NCI-H82 treated with DMSO at 0.1 percent for 48 hours (cell line): ENCODE data around the gene NKX1-2.
"Not testable (repeated sequence)": the region's sequence is repeated elsewhere in the genome, so short reads cannot be mapped to it uniquely, and the experiment has no call there.

ENCODE experiments used
- DNase-seq: peaks from one replicate; lab custom pipeline; 2025; ENCODE audit not compliant: unreplicated experiment; lab: John Stamatoyannopoulos, UW

The NKX1-2 gene

GRCh38 chr10:124453960-124454610 lies 4.2 kb upstream of the NKX1-2 start:
- DNase-seq = no peak

GRCh38 chr10:124451276-124451675 lies 1.4 kb upstream of the NKX1-2 start:
- no peak for DNase-seq

DNA sequence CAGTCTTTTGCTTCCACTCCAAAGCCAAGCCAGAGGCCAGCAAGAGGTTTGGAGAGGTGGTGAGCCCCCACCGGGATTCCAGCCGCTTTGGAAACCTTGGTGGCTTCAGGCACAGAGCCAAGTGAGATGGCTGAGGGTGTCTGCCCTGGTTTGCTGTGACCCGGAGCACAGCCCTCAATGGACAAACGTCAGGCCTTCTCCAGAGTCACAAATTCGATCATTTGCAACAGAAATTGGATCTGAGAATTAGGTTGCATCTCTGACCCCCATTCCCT lies 885 bp upstream of the NKX1-2 start:
- no peak for DNase-seq

DNA sequence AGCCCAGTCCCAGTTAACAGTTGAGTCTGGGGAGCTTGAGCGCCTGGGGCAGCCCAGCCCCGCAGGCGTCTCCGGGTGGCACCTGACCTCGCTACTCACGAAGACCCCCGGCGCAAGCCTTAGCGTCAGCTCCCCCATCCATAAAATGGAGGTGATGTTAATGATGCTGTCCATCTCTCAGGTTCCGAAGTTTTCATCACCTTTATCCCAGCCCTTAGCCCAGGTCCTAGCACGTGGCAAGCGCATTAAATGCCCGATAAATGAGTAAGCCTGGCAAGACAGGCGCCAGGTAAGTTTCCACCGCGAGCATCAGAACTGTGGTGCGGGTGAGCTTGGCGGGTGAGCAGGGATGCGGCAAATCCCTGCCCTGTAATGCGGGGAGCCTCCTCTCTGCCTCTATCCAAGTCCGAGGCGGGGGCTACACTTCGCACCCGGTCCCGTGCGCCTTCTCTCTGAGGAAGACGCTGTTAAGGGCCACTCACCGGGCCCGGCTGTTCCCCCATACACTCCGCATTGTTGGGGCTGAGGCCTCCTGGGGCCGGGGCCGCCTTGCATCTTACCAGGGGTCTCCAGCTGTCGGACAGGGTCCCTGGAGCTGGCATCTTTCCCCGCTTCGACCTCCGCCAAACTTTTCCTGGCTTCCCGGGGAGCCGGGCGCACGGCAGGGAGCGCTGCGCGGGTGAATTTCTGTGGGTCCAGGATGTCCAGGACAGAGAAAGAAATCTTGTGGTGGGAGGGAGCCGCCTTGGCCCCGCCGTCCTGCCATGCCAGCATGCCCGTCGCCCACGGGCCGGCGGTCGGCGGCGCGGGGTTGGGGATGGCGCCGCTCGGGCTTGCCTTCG lies 444 bp downstream of the NKX1-2 start:
- DNase-seq = no peak

- no peak for DNase-seq
Measured at GRCh38 chr10:124448696-124449169, 1.1 kb downstream of the NKX1-2 start.

GRCh38 chr10:124447751-124448466 lies 1.9 kb downstream of the NKX1-2 start:
- no peak for DNase-seq

GRCh38 chr10:124446830-124447750 lies 2.7 kb downstream of the NKX1-2 start:
- no peak for DNase-seq

DNA sequence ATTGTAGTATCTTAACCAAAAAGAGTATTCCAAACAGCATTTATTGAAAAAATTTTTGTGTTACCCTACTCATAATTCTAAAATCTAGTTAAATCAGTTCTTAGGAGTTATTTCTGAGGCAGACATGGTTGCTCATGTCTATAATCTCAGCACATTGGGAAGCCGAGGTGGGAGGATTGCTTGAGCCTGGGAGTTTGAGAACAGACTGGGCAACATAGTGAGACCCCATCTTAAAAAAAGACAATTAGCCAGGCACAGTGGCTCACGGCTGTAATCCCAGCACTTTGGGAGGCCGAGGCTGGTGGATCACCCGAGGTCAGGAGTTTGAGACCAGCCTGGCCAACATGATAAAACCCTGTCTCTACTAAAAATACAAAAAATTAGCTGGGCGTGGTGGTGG lies 8.1 kb downstream of the NKX1-2 start:
- not testable (repeated sequence) for DNase-seq

GRCh38 chr10:124436191-124436638 lies 13.6 kb downstream of the NKX1-2 start:
- DNase-seq = no peak

GRCh38 chr10:124435683-124436082 lies 14.2 kb downstream of the NKX1-2 start:
- not testable (repeated sequence) for DNase-seq

GRCh38 chr10:124433461-124433860 lies 16.4 kb downstream of the NKX1-2 start:
- DNase-seq = no peak

- no peak for DNase-seq
Measured at GRCh38 chr10:124430077-124430476, 19.8 kb downstream of the NKX1-2 start.

- no peak for DNase-seq
Measured at GRCh38 chr10:124429576-124429975, 20.3 kb downstream of the NKX1-2 start.

DNA sequence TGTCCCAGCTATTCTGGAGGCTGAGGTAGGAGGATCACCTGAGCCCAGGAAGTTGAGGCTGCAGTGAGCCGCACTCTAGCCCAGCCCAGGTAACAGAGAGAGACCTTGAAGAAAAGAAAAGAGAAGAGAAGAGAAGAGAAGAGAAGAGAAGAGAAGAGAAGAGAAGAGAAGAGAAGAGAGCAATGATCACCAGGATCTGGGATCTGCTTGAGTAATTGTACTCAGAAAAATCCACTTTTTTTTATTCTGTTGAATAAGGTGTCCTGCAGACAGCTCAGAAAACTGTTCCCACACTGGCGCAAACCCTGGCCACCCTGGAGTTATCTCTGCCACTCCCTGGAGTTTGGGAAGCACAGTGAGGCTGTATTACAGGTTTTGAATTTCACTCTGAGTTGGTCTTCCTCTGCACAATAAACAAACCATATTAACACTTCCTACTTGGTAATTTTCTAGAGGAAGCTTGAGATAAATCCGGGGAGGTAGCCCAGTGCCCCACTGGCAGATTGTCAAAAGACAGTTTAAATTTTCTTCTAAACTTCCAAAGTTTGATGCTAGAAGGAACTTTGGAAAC lies 21.5 kb downstream of the NKX1-2 start:
- DNase-seq = no peak

DNA sequence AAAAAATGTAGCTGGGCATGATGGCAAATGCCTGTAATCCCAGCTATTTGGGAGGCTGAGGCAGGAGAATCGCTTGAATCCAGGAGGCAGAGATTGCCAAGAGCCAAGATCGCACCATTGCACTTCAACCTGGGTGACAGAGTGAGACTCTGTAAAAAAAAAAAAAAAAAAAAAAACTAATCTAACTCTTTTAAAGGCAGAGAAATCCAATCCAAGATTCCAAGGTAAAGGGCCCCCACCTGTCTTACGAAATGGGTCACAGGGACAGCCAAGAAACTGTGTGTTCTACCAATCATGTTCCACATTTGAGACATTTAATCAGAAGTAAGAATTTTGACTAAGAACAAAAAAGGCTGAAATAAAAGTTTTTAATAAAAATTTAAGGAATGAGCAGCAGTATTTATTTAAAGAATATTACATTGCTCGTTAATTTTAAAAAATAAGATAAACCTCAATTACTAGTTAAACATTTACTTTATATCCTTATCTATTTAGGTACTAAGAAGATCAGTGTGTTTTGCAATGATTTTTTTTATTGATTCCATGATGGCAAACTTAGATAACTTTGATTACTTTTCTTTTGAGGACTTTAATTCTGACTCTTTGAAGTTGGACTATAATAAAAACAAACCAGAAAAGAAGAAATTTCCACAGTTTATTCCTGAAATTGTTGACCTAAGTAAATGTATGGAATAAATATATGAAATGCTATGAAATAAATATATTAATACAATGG lies 24.4 kb downstream of the NKX1-2 start:
- DNase-seq = no peak

GRCh38 chr10:124423813-124424212 lies 26.0 kb downstream of the NKX1-2 start:
- DNase-seq = no peak

- DNase-seq = no peak
Measured at GRCh38 chr10:124422742-124423141, 27.1 kb downstream of the NKX1-2 start.

DNA sequence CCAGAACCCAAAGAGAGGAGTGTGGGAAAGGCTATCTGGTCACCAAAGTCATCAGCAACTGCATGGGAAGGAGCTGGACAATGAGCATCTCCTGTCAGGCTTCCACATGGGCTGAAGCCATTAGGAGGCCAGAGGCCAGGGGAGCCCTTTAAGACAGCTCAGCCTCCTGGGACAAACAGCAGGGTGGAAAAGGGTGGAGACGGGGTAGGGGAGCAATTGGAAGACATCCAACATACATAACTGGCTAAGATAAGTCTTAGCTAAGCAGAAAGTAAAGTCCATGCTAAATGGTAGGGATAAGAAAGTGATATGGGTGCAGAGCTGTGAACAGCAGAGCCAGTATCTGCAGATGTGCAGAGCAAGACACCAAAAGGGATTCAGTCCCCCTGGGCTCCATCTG lies 29.6 kb downstream of the NKX1-2 start:
- no peak for DNase-seq

DNA sequence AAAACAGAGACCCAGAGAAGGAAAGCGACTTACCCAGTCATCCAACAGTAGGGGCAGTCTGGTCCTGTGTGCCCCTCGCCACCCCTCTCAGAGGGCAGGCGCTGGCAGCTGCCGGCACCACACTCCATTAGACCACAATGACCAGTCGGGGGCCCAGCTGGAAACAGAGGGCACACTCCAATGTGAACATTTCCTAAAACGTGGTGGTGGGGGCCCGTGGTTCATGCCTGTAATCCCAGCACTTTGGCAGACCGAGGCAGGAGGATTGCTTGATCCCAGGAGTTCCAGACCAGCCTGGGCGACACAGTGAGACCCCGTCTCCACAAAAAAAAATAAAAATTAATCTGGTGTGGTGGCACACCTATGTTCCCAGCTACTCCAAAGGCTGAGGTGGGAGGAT lies 30.2 kb downstream of the NKX1-2 start:
- DNase-seq = no peak
